Limb (tissue), 2 donors: Measurements from ENCODE around the gene RASGEF1B.

Experiments
- DNase-seq, 2 donors: peaks; one replicate each; pipeline ENCODE4 v3.0.0-alpha.2; 2016; ENCODE audit errors: extremely low spot score in 2 of 2

Gene RASGEF1B

DNA sequence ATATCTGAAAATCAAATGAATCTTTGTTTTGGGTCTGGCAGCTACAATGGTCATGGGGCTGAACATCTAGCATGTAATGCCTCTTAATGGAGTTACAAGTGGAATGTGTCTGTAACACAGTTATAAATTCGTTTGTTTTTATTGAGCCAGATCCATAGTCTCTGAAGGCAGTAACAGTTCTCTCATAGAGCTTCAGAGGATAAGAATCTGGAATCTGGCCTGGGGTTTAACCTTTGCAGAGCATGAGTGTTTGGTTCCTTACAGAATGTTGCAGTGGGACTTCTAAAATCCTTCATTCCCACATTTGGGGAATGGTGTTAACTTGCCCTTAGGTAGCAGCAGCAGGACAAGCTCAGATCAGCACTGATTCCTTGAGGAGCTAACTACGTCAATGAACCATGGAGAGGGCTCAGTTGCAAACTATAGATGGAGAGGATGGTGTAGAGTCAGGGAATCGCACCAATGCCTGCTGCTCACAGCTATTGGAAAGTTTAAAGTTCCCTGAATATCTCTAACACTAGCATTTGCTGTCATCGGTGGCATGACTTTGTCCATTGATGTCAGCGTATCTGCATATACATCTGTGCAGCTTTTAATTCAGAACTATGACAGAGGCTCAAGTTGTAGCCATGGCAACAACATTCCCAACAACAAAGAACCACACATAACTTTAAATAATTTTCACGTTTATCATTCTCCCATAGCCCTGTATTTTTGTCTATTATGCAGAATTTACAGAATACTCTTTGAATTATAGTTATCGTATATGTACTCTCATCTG lies 72.2 kb downstream of the RASGEF1B start:
- no peak for DNase-seq

GRCh38 chr4:81398379-81398778 lies 73.3 kb downstream of the RASGEF1B start:
- no peak for DNase-seq

DNA sequence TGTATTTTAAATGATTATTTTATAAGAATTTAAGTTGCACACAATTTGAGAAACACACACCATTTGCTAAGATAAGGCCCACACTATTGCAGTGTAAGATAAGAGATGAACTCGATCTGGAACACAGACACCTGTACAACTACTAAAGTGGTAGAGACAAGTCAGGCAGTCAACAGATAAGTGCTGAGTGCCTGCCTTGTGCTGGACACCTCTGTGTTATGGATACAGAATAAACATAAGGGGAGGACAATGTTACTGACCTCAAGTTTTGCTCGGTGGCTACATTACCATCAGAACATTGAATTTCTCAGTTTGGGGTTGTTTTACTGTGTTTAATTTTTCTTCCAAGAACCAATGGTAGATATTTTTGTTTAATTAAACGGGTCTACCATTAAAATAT lies 74.1 kb downstream of the RASGEF1B start:
- no peak for DNase-seq

GRCh38 chr4:81395239-81395638 lies 76.5 kb downstream of the RASGEF1B start:
- no peak for DNase-seq

DNA sequence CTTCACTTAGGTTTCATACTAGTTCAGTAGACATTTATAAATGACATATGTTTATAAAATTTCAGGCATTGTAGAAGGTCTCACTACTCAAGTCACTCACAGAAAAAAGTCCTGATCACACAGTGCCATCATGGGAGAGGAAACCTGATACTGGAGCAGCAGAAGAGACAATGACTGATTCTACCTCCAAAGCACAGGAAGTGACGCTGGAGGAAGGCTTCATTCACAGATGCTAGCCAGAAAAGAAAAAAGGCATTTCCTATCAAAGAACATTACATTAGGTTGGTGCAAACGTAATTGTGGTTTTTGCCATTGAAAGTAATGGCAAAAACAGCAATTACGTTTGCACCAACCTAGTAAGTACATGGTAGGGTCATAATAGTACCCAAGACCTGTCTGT lies 79.5 kb downstream of the RASGEF1B start:
- DNase-seq = no peak

GRCh38 chr4:81389720-81390119 lies 82.0 kb downstream of the RASGEF1B start:
- no peak for DNase-seq

GRCh38 chr4:81380437-81380836 lies 91.3 kb downstream of the RASGEF1B start:
- DNase-seq = no peak

GRCh38 chr4:81378386-81378785 lies 93.3 kb downstream of the RASGEF1B start:
- DNase-seq = peak in 1 of 2 donors; percentile 21

DNA sequence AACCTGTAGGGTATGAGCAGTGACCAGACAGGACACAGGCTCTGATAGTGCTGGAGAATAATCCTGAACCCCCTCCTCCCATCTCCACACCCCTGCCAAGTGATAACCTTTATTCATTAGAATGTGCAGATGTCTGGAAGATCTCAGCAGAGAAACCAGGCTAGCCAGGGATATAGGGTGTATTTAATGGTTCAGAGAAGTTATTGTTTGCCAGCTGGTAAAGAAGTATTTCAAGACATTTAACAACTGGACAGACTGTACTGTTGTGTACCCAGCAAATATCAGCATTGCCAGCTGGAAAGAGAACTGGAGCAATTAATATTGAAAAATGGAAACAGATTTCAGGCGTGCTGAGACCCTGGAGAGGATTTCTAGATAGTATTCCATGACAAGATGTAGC lies 94.5 kb downstream of the RASGEF1B start:
- no peak for DNase-seq

GRCh38 chr4:81376720-81377119 lies 95.0 kb downstream of the RASGEF1B start:
- DNase-seq = no peak
